Activated gamma-delta T cell treated with Interleukin-2 at 50 U/mL for 16 hours (primary cell): ENCODE measurements around the gene N4BP3.
A peak's percentile ranks its signal among the peaks of the same experiment; 100 is the strongest.
"Not testable (repeated sequence)": the region's sequence is repeated elsewhere in the genome, so short reads cannot be mapped to it uniquely, and the experiment has no call there.

ENCODE experiments used
- DNase-seq: peaks from one replicate; pipeline ENCODE4 v3.0.0-alpha.2; 2020

N4BP3 gene

GRCh38 chr5:178113141-178113787 is at the start of gene N4BP3:
N4BP3 (plus strand) TSS chr5:178113532; CDS start chr5:178119584, 6,052 bp downstream.
- peak; percentile 81 for DNase-seq

GRCh38 chr5:178067755-178068154 is 45.6 kb upstream of the N4BP3 start:
- no peak for DNase-seq

- DNase-seq: no peak
Measured at GRCh38 chr5:178068293-178068692, 45.0 kb upstream of the N4BP3 start.

GRCh38 chr5:178069909-178070308 is 43.4 kb upstream of the N4BP3 start:
- peak; percentile 22 for DNase-seq

GRCh38 chr5:178071108-178071507 is 42.2 kb upstream of the N4BP3 start:
- DNase-seq: no peak

- DNase-seq: no peak
Measured at GRCh38 chr5:178072749-178073148, 40.6 kb upstream of the N4BP3 start.

- DNase-seq: no peak
Measured at GRCh38 chr5:178074266-178074952, 38.9 kb upstream of the N4BP3 start.

- not testable (repeated sequence) for DNase-seq
Measured at GRCh38 chr5:178076965-178077364, 36.4 kb upstream of the N4BP3 start.

GRCh38 chr5:178077751-178078150 is 35.6 kb upstream of the N4BP3 start:
- no peak for DNase-seq

GRCh38 chr5:178078197-178079010 is 34.9 kb upstream of the N4BP3 start:
- no peak for DNase-seq

GRCh38 chr5:178080056-178080455 is 33.3 kb upstream of the N4BP3 start:
- no peak for DNase-seq

- DNase-seq: no peak
Measured at GRCh38 chr5:178080618-178081410, 32.5 kb upstream of the N4BP3 start.

- DNase-seq: no peak
Measured at GRCh38 chr5:178081571-178082243, 31.6 kb upstream of the N4BP3 start.

- DNase-seq: no peak
Measured at GRCh38 chr5:178083922-178084321, 29.4 kb upstream of the N4BP3 start.

- no peak for DNase-seq
Measured at GRCh38 chr5:178085316-178085715, 28.0 kb upstream of the N4BP3 start.

GRCh38 chr5:178086266-178086665 is 27.1 kb upstream of the N4BP3 start:
- DNase-seq: no peak

GRCh38 chr5:178087199-178087598 is 26.1 kb upstream of the N4BP3 start:
- DNase-seq: not testable (repeated sequence)

- no peak for DNase-seq
Measured at GRCh38 chr5:178090856-178091255, 22.5 kb upstream of the N4BP3 start.

- DNase-seq: no peak
Measured at GRCh38 chr5:178093134-178093533, 20.2 kb upstream of the N4BP3 start.

GRCh38 chr5:178094345-178094744 is 19.0 kb upstream of the N4BP3 start:
- DNase-seq: no peak

- DNase-seq: no peak
Measured at GRCh38 chr5:178098685-178099084, 14.6 kb upstream of the N4BP3 start.

- no peak for DNase-seq
Measured at GRCh38 chr5:178103612-178104011, 9.7 kb upstream of the N4BP3 start.
